Astrocyte of the cerebellum (primary cell): Measurements from ENCODE around the gene ITFG2.

ENCODE experiments used
- DNase-seq: peaks from one replicate; pipeline ENCODE4 v3.0.0-alpha.2; 2011; ENCODE audit warnings: low read depth
- H3K4me3 ChIP-seq: 2 replicates; pipeline ENCODE4 v1.5.1; 2011; ENCODE audit warnings: mild to moderate bottlenecking, low read depth, low read length, moderate library complexity
- CTCF ChIP-seq: IDR thresholded peaks from 2 replicates; pipeline ENCODE4 v1.5.1; 2012; ENCODE audit warnings: low read length, low read depth, moderate library complexity, mild to moderate bottlenecking; ENCODE audit errors: missing control alignments
- in situ Hi-C: cut with HindIII; loops from 2 replicates; pipeline ENCODE4 v1.10.0; 2017; ENCODE audit warnings: low sequenced_read_pairs

The ITFG2 gene

GRCh38 chr12:2819810-2820209, 7.3 kb downstream of the ITFG2 start:
- H3K4me3 ChIP-seq = no peak overlapping the region
- in situ Hi-C loops = no loop called here
- DNase-seq = no peak
- TF ChIP-seq CTCF = no peak

- in situ Hi-C loops = no loop called here
- DNase-seq = no peak
Observed at GRCh38 chr12:2820432-2820831, 8.0 kb downstream of the ITFG2 start.

GRCh38 chr12:2823483-2823882, 11.0 kb downstream of the ITFG2 start:
- no peak for DNase-seq
- TF ChIP-seq CTCF = no peak
- in situ Hi-C loops = no loop called here
- no peak overlapping the region for H3K4me3 ChIP-seq

More at GRCh38 chr12:2820432-2820831, 8.0 kb downstream of the ITFG2 start:
- TF ChIP-seq CTCF = no peak
- H3K4me3 ChIP-seq = no peak overlapping the region

GRCh38 chr12:2824541-2824940, 12.1 kb downstream of the ITFG2 start:
- DNase-seq = no peak
- in situ Hi-C loops = no loop called here
- no peak for TF ChIP-seq CTCF
- H3K4me3 ChIP-seq = no peak overlapping the region

GRCh38 chr12:2825132-2825531, 12.7 kb downstream of the ITFG2 start:
- no peak overlapping the region for H3K4me3 ChIP-seq

GRCh38 chr12:2826036-2826435, 13.6 kb downstream of the ITFG2 start:
- in situ Hi-C loops = no loop called here
- no peak for TF ChIP-seq CTCF
- no peak for DNase-seq
- no peak overlapping the region for H3K4me3 ChIP-seq

More at GRCh38 chr12:2825132-2825531, 12.7 kb downstream of the ITFG2 start:
- no peak for TF ChIP-seq CTCF
- DNase-seq = no peak
- in situ Hi-C loops = no loop called here
